Testis (tissue), 2 donors: ENCODE measurements around the gene RSPO4.

Experiments used
- POLR2A ChIP-seq: fragments of 450-650 bp; IDR thresholded peaks from one replicate; pipeline ENCODE4 v1.6.1; 2017; ENCODE audit warnings: antibody characterized with exemption, mild to moderate bottlenecking, moderate library complexity
- TF ChIP-seq, protein P1 (sequence below), 3 experiments: fragments of 450-650 bp in 2 of 3; fragments of 200-600 bp in 1 of 3; sonication (generic) in 1 of 3; IDR thresholded peaks; one replicate each; pipeline ENCODE4 v1.5.1; 2016 to 2019; ENCODE audit warnings: antibody characterized with exemption in 3 of 3, mild to moderate bottlenecking in 2 of 3, moderate library complexity in 1 of 3

DNA sequence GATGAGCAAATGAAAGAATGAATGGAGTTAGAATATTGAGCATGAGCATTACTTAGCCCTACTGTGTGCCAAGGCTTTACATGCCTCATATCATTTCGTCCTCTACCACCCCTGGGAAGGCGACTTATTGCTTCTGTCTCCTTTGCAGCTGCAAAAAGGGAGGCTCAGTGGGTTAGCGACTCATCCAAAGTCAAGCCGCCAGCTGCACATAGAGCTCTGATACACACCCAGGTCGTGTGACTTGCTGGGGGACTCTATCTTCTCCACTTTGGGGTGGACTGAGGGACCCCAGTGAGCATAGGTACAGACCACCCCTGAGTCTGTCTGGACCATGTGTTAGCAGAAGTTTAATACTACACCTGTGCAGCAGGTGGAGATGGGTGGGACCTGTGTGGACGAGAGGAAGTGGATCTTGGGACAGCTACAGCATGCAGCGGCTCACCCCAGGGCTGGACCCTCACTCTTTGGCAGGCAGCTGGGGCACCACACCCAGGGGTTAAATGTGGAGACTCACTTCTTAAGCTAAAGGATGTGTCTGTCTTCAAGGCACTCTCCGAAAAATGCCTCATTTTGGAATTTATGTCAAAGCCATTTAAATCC lies 49.8 kb downstream of the RSPO4 start:
- TF ChIP-seq, protein P1, sequence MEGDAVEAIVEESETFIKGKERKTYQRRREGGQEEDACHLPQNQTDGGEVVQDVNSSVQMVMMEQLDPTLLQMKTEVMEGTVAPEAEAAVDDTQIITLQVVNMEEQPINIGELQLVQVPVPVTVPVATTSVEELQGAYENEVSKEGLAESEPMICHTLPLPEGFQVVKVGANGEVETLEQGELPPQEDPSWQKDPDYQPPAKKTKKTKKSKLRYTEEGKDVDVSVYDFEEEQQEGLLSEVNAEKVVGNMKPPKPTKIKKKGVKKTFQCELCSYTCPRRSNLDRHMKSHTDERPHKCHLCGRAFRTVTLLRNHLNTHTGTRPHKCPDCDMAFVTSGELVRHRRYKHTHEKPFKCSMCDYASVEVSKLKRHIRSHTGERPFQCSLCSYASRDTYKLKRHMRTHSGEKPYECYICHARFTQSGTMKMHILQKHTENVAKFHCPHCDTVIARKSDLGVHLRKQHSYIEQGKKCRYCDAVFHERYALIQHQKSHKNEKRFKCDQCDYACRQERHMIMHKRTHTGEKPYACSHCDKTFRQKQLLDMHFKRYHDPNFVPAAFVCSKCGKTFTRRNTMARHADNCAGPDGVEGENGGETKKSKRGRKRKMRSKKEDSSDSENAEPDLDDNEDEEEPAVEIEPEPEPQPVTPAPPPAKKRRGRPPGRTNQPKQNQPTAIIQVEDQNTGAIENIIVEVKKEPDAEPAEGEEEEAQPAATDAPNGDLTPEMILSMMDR (IDR thresholded peaks at IDR 0.05): no peak
- no peak for TF ChIP-seq POLR2A
